ENCODE measurements around the gene PRDM5.

PRDM5 gene

DNA sequence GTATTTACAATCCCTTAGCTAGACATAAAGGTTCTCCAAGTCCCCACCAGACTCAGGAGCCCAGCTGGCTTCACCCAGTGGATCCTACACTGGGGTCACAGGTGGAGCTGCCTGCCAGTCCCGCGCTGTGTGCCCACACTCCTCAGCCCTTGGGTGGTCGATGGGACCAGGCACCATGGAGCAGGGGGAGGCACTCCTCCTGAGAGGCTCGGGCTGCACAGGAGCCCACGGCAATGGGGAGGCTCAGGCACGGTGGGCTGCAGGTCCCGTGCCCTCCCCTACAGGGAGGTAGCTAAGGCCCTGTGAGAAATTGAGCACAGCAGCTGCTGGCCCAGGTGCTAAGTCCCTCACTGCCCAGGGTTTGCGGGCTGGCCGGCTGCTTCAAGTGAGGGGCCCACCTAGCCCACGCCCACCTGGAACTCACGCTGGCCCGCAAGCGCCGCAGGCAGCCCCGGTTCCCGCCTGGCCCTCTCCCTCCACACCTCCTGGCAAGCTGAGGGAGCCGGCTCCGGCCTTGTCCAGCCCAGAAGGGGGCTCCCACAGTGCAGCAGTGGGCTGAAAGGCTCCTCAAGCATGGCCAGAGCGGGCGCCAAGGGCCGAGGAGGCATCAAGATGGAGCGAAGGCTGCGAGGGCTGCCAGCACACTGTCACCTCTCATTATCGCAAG, 113.9 kb downstream of the PRDM5 start:
- DNase-seq (ENCODE audit: low read depth), result no peak
- no peak overlapping the region for H3K4me3 ChIP-seq (ENCODE audit: low read depth, low read length)
- no peak for TF ChIP-seq MYC (IDR thresholded peaks at IDR 0.05; ENCODE audit: low read depth, low read length)
- no peak for TF ChIP-seq POLR2A (IDR thresholded peaks at IDR 0.05; ENCODE audit: extremely low read depth, insufficient read length)
- TF ChIP-seq CTCF (IDR thresholded peaks at IDR 0.05; ENCODE audit: low read depth, low read length), result no peak
- TF ChIP-seq MAX (IDR thresholded peaks at IDR 0.05; ENCODE audit: low read depth, low read length), result no peak

DNA sequence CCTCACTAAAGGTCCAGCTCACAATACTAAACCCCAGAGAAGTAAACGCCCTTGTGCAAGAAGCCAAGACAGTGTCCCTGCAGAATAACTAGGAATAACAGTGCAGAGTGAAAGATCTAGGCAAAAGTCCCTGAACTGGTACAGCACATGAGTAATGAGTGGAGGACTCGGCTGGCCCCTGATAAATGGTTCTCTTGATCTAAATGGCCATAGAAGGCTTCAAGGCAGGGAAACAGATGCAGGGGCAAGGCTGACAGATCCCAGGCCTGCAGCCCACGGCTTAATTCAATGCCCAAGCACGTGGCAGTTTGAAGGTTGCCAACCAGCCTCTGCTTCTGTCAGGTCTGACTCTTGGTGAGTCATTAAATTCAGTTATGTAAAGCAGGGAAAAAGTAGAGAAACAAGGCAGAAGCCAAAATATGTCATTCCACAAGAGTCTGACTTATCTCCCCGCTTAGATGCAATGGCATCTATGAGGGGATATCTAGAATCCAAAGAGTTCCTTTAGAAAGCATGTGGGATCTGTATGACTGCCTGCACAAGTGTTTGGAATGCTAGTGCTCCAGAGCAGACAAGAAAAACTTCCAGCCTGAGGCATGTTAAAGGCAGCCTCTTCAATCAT, 121.3 kb downstream of the PRDM5 start:
- no peak for DNase-seq (ENCODE audit: low read depth)
- H3K4me3 ChIP-seq (ENCODE audit: low read depth, low read length), result no peak overlapping the region
- TF ChIP-seq MYC (IDR thresholded peaks at IDR 0.05; ENCODE audit: low read depth, low read length) (no peak), MAX (IDR thresholded peaks at IDR 0.05; ENCODE audit: low read depth, low read length) (no peak), POLR2A (IDR thresholded peaks at IDR 0.05; ENCODE audit: extremely low read depth, insufficient read length) (no peak), CTCF (IDR thresholded peaks at IDR 0.05; ENCODE audit: low read depth, low read length) (no peak)

GRCh38 chr4:120798570-120798969, 124.0 kb downstream of the PRDM5 start:
- no peak overlapping the region for H3K4me3 ChIP-seq (ENCODE audit: low read depth, low read length)
- TF ChIP-seq POLR2A (IDR thresholded peaks at IDR 0.05; ENCODE audit: extremely low read depth, insufficient read length) (no peak), MAX (IDR thresholded peaks at IDR 0.05; ENCODE audit: low read depth, low read length) (no peak), MYC (IDR thresholded peaks at IDR 0.05; ENCODE audit: low read depth, low read length) (no peak), CTCF (IDR thresholded peaks at IDR 0.05; ENCODE audit: low read depth, low read length) (no peak)
- no peak for DNase-seq (ENCODE audit: low read depth)

DNA sequence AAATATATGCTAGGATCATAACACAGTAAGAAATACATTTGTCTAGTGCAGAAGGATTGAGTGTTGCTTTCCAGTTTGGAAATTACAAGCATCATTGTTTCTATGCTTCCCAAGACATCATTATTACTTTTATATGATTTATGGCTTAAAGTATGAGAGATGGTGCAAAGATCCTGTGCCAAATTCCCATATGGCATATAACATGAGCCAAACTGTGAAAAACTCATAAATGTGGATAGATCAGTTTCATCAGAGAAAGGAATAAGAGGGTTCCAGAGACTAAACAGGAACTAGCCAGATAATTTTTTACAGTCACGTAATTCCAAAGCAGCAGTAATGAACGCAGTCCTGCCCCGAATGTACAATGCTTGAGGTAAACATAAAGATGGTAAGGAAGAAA, 126.3 kb downstream of the PRDM5 start:
- TF ChIP-seq MYC (IDR thresholded peaks at IDR 0.05; ENCODE audit: low read depth, low read length), result no peak
- TF ChIP-seq CTCF (IDR thresholded peaks at IDR 0.05; ENCODE audit: low read depth, low read length), result no peak
- TF ChIP-seq MAX (IDR thresholded peaks at IDR 0.05; ENCODE audit: low read depth, low read length), result no peak
- TF ChIP-seq POLR2A (IDR thresholded peaks at IDR 0.05; ENCODE audit: extremely low read depth, insufficient read length), result no peak
- no peak overlapping the region for H3K4me3 ChIP-seq (ENCODE audit: low read depth, low read length)
- DNase-seq (ENCODE audit: low read depth), result no peak

DNA sequence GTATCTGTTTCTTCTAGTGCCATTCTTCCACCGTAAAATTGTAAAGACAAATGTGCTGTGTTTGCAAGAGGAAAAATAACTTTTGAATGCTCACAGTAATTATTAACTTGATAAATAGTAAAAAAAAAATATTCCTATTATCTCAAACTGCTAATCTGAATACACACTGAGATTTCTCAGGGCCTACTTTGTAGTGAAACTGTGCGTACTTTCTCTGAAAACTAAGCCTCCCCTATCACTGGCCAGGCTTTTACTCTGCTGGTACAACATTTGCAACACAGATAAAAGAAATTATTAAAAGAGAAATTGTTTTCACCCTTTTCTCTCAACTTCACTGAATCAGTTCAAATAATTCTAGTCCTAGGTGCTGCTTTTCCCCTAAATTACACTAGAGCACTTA, 137.3 kb downstream of the PRDM5 start:
- no peak overlapping the region for H3K4me3 ChIP-seq (ENCODE audit: low read depth, low read length)
- TF ChIP-seq POLR2A (IDR thresholded peaks at IDR 0.05; ENCODE audit: extremely low read depth, insufficient read length), result no peak
- no peak for TF ChIP-seq CTCF (IDR thresholded peaks at IDR 0.05; ENCODE audit: low read depth, low read length)
- TF ChIP-seq MAX (IDR thresholded peaks at IDR 0.05; ENCODE audit: low read depth, low read length), result no peak
- TF ChIP-seq MYC (IDR thresholded peaks at IDR 0.05; ENCODE audit: low read depth, low read length), result no peak
- no peak for DNase-seq (ENCODE audit: low read depth)

Measured in NB4 (cell line).